HepG2 (cell line): Measurements from ENCODE around the gene PRSS33. TPM values are rescaled to one million over a fixed set of nuclear protein-coding genes. Genes with fewer than 3 reads are reported as not detected.

Experiments
- CEBPB ChIP-seq: IDR thresholded peaks from 2 replicates; pipeline ENCODE4 v1.6.1; 2011; ENCODE audit warnings: low read depth, low read length, improper control_type of control experiment, borderline replicate concordance
- MBNL3 ChIP-seq: fragments of 250-450 bp; sonication (Bioruptor Pico); conservative IDR thresholded peaks from 2 replicates; pipeline ENCODE4 v1.8.0; 2022; ENCODE audit warnings: mild to moderate bottlenecking, inconsistent platforms
- MTF1 ChIP-seq: sonication (generic); formaldehyde crosslinking; IDR thresholded peaks from 2 replicates; pipeline ENCODE4 v1.5.0; 2020; ENCODE audit warnings: missing genetic modification reagents
- RAD51 ChIP-seq: fragments of 450-650 bp; IDR thresholded peaks from 2 replicates; pipeline ENCODE4 v1.6.1; 2016; ENCODE audit warnings: borderline replicate concordance
- RBAK ChIP-seq: sonication (generic); formaldehyde crosslinking; IDR thresholded peaks from 2 replicates; pipeline ENCODE4 v1.5.1; 2020; ENCODE audit warnings: mild to moderate bottlenecking, missing genetic modification reagents
- RFXANK ChIP-seq: IDR thresholded peaks from 2 replicates; pipeline ENCODE4 v1.6.1; 2016
- SAP130 ChIP-seq: IDR thresholded peaks from 2 replicates; pipeline ENCODE4 v1.6.1; 2016; ENCODE audit warnings: low read depth
- ZNF3 ChIP-seq: IDR thresholded peaks from 2 replicates; pipeline ENCODE4 v1.7.0; 2017; ENCODE audit warnings: inconsistent platforms
- ZNF367 ChIP-seq: sonication (generic); formaldehyde crosslinking; IDR thresholded peaks from 2 replicates; pipeline ENCODE4 v1.4.0; 2020; ENCODE audit warnings: missing genetic modification reagents, borderline replicate concordance
- ZNF577 ChIP-seq: sonication (generic); formaldehyde crosslinking; IDR thresholded peaks from 2 replicates; pipeline ENCODE4 v1.4.0; 2020; ENCODE audit warnings: mild to moderate bottlenecking, low read depth, missing genetic modification reagents, borderline replicate concordance
- polyA plus RNA-seq, 8 experiments: library from polyadenylated mRNA; depleted of rRNA in 3 of 8; stranded (reverse) in 7 of 8; unstranded in 1 of 8; fragments of >200 nt; fragmentation: Illumina TruSeq in 4 of 8; extraction: Trizol in 4 of 8; gene quantifications; 2 replicates each; pipeline versions ENCODE4 v1.2.1 to v1.2.3, GENCODE V29; 2011 to 2016; ENCODE audit warnings: low read depth in 4 of 8, missing spikeins in 1 of 8, mixed read lengths in 1 of 8; ENCODE audit not compliant: insufficient read depth in 1 of 8
- total RNA-seq, 5 experiments: library from RNA; depleted of rRNA; stranded (reverse); fragments of >200 nt; fragmentation: Illumina TruSeq; extraction: Trizol; gene quantifications; 2 replicates each; pipeline ENCODE4 v1.2.3, GENCODE V29; 2016; ENCODE audit warnings: low read depth in 1 of 5
- TF ChIP-seq, protein P1 (sequence below): sonication (generic); formaldehyde crosslinking; IDR thresholded peaks from 2 replicates; pipeline ENCODE4 v1.4.0; 2020; ENCODE audit warnings: missing genetic modification reagents, borderline replicate concordance
- TF ChIP-seq, protein P2 (sequence below): sonication (generic); formaldehyde crosslinking; IDR thresholded peaks from 2 replicates; pipeline ENCODE4 v1.8.1; 2022; ENCODE audit warnings: low read depth, mild to moderate bottlenecking, missing genetic modification reagents
- TF ChIP-seq, protein P3 (sequence below): sonication (generic); formaldehyde crosslinking; IDR thresholded peaks from 2 replicates; pipeline ENCODE4 v1.4.0; 2020; ENCODE audit warnings: low read depth, missing genetic modification reagents
- TF ChIP-seq, protein P4 (sequence below): sonication (generic); formaldehyde crosslinking; IDR thresholded peaks from 2 replicates; pipeline ENCODE4 v1.9.0; 2021; ENCODE audit warnings: missing genetic modification reagents, mild to moderate bottlenecking, borderline replicate concordance
- TF ChIP-seq, protein P5 (sequence below): sonication (generic); formaldehyde crosslinking; IDR thresholded peaks from 2 replicates; pipeline ENCODE4 v1.8.0; 2022; ENCODE audit warnings: mild to moderate bottlenecking, missing genetic modification reagents; ENCODE audit not compliant: insufficient replicate concordance

PRSS33 gene
- total and polyA plus RNA-seq, 2 of the 13 experiments (the other 11 are each of a cell fraction or from before 2014, with no cell fraction given): not detected

DNA sequence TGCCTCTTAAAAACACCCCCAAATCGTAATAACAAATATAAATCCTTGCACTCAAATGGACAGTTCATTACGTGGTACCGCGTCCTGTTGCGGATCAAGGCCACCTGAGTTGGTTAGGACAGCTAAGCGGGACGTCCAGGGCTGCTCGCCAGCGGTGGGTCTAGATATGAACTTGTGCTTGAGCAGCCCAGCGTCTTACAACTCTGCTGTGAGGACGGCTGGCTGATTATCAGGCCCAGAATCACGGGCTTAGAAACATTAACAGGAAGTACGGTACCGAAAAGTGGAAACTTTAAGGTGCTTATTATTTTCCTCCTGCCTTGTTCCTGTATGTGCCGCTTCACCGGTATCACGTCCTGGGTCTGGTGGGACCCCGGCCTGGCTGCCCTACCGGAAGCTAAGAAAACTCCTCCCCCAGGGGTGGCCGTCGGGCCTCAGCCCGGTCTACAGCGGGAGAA lies 35.8 kb downstream of the PRSS33 start (continued):
- TF ChIP-seq MBNL3 (CRISPR knock-in tag): no peak
- no peak for TF ChIP-seq ZNF3 (CRISPR knock-in tag)
- no peak for TF ChIP-seq RAD51
- TF ChIP-seq CEBPB: no peak
- TF ChIP-seq RFXANK: no peak
- no peak for TF ChIP-seq ZNF577 (CRISPR knock-in tag)
- TF ChIP-seq, protein P1, sequence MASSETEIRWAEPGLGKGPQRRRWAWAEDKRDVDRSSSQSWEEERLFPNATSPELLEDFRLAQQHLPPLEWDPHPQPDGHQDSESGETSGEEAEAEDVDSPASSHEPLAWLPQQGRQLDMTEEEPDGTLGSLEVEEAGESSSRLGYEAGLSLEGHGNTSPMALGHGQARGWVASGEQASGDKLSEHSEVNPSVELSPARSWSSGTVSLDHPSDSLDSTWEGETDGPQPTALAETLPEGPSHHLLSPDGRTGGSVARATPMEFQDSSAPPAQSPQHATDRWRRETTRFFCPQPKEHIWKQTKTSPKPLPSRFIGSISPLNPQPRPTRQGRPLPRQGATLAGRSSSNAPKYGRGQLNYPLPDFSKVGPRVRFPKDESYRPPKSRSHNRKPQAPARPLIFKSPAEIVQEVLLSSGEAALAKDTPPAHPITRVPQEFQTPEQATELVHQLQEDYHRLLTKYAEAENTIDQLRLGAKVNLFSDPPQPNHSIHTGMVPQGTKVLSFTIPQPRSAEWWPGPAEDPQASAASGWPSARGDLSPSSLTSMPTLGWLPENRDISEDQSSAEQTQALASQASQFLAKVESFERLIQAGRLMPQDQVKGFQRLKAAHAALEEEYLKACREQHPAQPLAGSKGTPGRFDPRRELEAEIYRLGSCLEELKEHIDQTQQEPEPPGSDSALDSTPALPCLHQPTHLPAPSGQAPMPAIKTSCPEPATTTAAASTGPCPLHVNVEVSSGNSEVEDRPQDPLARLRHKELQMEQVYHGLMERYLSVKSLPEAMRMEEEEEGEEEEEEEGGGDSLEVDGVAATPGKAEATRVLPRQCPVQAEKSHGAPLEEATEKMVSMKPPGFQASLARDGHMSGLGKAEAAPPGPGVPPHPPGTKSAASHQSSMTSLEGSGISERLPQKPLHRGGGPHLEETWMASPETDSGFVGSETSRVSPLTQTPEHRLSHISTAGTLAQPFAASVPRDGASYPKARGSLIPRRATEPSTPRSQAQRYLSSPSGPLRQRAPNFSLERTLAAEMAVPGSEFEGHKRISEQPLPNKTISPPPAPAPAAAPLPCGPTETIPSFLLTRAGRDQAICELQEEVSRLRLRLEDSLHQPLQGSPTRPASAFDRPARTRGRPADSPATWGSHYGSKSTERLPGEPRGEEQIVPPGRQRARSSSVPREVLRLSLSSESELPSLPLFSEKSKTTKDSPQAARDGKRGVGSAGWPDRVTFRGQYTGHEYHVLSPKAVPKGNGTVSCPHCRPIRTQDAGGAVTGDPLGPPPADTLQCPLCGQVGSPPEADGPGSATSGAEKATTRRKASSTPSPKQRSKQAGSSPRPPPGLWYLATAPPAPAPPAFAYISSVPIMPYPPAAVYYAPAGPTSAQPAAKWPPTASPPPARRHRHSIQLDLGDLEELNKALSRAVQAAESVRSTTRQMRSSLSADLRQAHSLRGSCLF: no peak
- TF ChIP-seq, protein P2, sequence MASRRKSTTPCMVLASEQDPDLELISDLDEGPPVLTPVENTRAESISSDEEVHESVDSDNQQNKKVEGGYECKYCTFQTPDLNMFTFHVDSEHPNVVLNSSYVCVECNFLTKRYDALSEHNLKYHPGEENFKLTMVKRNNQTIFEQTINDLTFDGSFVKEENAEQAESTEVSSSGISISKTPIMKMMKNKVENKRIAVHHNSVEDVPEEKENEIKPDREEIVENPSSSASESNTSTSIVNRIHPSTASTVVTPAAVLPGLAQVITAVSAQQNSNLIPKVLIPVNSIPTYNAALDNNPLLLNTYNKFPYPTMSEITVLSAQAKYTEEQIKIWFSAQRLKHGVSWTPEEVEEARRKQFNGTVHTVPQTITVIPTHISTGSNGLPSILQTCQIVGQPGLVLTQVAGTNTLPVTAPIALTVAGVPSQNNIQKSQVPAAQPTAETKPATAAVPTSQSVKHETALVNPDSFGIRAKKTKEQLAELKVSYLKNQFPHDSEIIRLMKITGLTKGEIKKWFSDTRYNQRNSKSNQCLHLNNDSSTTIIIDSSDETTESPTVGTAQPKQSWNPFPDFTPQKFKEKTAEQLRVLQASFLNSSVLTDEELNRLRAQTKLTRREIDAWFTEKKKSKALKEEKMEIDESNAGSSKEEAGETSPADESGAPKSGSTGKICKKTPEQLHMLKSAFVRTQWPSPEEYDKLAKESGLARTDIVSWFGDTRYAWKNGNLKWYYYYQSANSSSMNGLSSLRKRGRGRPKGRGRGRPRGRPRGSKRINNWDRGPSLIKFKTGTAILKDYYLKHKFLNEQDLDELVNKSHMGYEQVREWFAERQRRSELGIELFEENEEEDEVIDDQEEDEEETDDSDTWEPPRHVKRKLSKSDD (CRISPR knock-in tag): no peak
- TF ChIP-seq, protein P3, sequence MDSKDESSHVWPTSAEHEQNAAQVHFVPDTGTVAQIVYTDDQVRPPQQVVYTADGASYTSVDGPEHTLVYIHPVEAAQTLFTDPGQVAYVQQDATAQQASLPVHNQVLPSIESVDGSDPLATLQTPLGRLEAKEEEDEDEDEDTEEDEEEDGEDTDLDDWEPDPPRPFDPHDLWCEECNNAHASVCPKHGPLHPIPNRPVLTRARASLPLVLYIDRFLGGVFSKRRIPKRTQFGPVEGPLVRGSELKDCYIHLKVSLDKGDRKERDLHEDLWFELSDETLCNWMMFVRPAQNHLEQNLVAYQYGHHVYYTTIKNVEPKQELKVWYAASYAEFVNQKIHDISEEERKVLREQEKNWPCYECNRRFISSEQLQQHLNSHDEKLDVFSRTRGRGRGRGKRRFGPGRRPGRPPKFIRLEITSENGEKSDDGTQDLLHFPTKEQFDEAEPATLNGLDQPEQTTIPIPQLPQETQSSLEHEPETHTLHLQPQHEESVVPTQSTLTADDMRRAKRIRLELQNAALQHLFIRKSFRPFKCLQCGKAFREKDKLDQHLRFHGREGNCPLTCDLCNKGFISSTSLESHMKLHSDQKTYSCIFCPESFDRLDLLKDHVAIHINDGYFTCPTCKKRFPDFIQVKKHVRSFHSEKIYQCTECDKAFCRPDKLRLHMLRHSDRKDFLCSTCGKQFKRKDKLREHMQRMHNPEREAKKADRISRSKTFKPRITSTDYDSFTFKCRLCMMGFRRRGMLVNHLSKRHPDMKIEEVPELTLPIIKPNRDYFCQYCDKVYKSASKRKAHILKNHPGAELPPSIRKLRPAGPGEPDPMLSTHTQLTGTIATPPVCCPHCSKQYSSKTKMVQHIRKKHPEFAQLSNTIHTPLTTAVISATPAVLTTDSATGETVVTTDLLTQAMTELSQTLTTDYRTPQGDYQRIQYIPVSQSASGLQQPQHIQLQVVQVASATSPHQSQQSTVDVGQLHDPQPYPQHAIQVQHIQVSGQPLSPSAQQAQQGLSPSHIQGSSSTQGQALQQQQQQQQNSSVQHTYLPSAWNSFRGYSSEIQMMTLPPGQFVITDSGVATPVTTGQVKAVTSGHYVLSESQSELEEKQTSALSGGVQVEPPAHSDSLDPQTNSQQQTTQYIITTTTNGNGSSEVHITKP (CRISPR knock-in tag): no peak
- TF ChIP-seq MTF1 (CRISPR knock-in tag): 0 out of 2 replicates have a peak, but pooled peaks have one; percentile 7
- TF ChIP-seq, protein P4, sequence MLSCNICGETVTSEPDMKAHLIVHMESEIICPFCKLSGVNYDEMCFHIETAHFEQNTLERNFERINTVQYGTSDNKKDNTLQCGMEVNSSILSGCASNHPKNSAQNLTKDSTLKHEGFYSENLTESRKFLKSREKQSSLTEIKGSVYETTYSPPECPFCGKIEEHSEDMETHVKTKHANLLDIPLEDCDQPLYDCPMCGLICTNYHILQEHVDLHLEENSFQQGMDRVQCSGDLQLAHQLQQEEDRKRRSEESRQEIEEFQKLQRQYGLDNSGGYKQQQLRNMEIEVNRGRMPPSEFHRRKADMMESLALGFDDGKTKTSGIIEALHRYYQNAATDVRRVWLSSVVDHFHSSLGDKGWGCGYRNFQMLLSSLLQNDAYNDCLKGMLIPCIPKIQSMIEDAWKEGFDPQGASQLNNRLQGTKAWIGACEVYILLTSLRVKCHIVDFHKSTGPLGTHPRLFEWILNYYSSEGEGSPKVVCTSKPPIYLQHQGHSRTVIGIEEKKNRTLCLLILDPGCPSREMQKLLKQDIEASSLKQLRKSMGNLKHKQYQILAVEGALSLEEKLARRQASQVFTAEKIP (CRISPR knock-in tag): no peak
- TF ChIP-seq SAP130 (CRISPR knock-in tag): peak; percentile 55; the same call in 1 of the 2 replicates
- no peak for TF ChIP-seq ZNF367 (CRISPR knock-in tag)
- no peak for TF ChIP-seq RBAK (CRISPR knock-in tag)
- TF ChIP-seq, protein P5, sequence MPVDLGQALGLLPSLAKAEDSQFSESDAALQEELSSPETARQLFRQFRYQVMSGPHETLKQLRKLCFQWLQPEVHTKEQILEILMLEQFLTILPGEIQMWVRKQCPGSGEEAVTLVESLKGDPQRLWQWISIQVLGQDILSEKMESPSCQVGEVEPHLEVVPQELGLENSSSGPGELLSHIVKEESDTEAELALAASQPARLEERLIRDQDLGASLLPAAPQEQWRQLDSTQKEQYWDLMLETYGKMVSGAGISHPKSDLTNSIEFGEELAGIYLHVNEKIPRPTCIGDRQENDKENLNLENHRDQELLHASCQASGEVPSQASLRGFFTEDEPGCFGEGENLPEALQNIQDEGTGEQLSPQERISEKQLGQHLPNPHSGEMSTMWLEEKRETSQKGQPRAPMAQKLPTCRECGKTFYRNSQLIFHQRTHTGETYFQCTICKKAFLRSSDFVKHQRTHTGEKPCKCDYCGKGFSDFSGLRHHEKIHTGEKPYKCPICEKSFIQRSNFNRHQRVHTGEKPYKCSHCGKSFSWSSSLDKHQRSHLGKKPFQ (CRISPR knock-in tag): no peak
